GM10266 (cell line): ENCODE data around the gene ABCB4.

ENCODE experiments used
- DNase-seq: peaks from one replicate; pipeline ENCODE4 v3.0.0; 2012; ENCODE audit errors: extremely low spot score
- TF ChIP-seq, protein P1 (sequence below): IDR thresholded peaks from 2 replicates; pipeline ENCODE4 v1.5.1; 2012; ENCODE audit warnings: mild to moderate bottlenecking, low read depth; ENCODE audit not compliant: control insufficient read depth, insufficient read depth; ENCODE audit errors: missing control alignments

Gene ABCB4

DNA sequence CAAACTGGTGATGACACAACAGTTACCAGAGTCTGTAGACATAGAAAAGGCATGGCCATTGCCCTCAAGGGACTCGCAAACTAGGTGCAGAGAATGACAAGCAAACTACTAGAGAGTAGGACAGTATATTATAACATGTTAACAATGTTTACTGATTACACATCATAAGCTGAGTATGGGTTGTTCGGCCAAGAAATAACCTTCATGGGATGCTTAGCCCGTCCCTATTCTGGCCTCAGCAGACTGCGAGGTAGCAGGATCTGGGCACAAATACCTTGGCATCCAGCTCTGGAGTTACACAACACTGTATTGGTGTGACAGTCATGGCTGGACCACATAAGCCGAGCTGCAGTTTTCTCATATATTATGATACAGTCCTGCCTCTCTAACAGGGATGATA, 51.4 kb downstream of the ABCB4 start:
- DNase-seq, result no peak
- TF ChIP-seq, protein P1, sequence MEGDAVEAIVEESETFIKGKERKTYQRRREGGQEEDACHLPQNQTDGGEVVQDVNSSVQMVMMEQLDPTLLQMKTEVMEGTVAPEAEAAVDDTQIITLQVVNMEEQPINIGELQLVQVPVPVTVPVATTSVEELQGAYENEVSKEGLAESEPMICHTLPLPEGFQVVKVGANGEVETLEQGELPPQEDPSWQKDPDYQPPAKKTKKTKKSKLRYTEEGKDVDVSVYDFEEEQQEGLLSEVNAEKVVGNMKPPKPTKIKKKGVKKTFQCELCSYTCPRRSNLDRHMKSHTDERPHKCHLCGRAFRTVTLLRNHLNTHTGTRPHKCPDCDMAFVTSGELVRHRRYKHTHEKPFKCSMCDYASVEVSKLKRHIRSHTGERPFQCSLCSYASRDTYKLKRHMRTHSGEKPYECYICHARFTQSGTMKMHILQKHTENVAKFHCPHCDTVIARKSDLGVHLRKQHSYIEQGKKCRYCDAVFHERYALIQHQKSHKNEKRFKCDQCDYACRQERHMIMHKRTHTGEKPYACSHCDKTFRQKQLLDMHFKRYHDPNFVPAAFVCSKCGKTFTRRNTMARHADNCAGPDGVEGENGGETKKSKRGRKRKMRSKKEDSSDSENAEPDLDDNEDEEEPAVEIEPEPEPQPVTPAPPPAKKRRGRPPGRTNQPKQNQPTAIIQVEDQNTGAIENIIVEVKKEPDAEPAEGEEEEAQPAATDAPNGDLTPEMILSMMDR, result no peak

DNA sequence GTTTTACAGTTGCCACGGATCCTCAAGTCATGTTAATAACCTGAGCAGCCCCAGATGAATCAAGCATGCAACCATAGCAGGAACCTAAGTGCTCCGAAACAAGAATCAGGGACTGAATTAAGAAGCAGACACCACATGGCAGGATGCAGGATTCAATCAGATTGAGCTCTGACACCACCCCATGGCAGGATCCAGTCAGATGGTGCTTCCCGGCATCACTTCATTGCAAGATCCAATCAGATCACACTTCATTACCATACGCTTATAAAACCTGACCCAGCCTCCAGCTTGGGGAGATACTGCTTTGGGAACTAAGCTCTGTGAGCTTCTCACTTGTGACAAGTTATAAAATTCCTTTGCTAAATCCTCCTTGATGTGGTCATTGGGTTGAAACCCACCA, 55.3 kb downstream of the ABCB4 start:
- no peak for DNase-seq

GRCh38 chr7:87416682-87417587, 58.5 kb downstream of the ABCB4 start:
- TF ChIP-seq, protein P1, result peak; percentile 69
- peak; percentile 44 for DNase-seq

More for the DNA sequence above, 55.3 kb downstream of the ABCB4 start:
- TF ChIP-seq, protein P1, result no peak

DNA sequence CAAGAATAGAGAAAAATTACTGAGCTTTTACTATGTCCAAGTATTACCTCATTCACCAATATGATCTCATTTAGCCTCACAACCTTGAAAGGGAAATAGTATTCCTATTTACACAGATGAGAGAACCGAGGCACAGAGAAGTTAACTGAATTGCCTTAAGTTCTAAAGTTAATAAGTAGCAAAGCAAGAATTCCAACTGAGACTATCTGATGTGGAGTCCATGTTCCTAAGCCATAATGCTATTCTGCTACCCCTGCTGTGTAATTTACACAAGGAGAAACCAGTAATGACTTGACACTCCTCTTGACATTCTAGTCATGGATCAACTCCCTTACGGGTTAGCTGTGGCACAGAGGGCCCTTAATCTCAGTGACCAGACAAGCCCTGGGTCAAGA, 60.7 kb downstream of the ABCB4 start:
- DNase-seq, result no peak
- TF ChIP-seq, protein P1, result no peak

GRCh38 chr7:87413951-87414793, 61.3 kb downstream of the ABCB4 start:
- TF ChIP-seq, protein P1, result no peak
- no peak for DNase-seq

- no peak for DNase-seq
- TF ChIP-seq, protein P1, result no peak
Observed at GRCh38 chr7:87413029-87413428, 62.5 kb downstream of the ABCB4 start.
